Measurements from ENCODE around the gene C12orf43. TPM values are rescaled to one million over a fixed set of nuclear protein-coding genes. Genes with fewer than 3 reads are reported as not detected.

C12orf43 gene
- total RNA-seq, 1 experiment from 2014 or later = 22.1 TPM

- peaks cover 16% of the 10 kb centered on the region for H3K4me1 Mint-ChIP-seq (ENCODE audit: low read depth, unreplicated experiment)
- no peaks in the 10 kb centered on the region for H3K27me3 Mint-ChIP-seq (ENCODE audit: insufficient read depth, unreplicated experiment)
- H3K27me3 ChIP-seq (replicated peaks; ENCODE audit: control insufficient read depth, insufficient read depth, low read length) = no peaks in the 10 kb centered on the region
- no peak for DNase-seq
- peaks cover 36% of the 10 kb centered on the region for H3K4me1 ChIP-seq
- H3K9me3 Mint-ChIP-seq (ENCODE audit: unreplicated experiment) = no peaks in the 10 kb centered on the region
- no peaks in the 10 kb centered on the region for H3K9me3 ChIP-seq
- BruUV-seq (replicated peaks) = no TSS peak
- ChIA-PET CTCF (interaction anchor here (1.4 kb wide), 1 partner anchor 55 kb away, joined by 3 read pairs; no protein-coding TSS in a partner anchor), POLR2A (interaction anchor here (0.7 kb wide), 1 partner anchor 234 kb away, joined by 7 read pairs; no protein-coding TSS in a partner anchor)
- TF ChIP-seq, protein P1, sequence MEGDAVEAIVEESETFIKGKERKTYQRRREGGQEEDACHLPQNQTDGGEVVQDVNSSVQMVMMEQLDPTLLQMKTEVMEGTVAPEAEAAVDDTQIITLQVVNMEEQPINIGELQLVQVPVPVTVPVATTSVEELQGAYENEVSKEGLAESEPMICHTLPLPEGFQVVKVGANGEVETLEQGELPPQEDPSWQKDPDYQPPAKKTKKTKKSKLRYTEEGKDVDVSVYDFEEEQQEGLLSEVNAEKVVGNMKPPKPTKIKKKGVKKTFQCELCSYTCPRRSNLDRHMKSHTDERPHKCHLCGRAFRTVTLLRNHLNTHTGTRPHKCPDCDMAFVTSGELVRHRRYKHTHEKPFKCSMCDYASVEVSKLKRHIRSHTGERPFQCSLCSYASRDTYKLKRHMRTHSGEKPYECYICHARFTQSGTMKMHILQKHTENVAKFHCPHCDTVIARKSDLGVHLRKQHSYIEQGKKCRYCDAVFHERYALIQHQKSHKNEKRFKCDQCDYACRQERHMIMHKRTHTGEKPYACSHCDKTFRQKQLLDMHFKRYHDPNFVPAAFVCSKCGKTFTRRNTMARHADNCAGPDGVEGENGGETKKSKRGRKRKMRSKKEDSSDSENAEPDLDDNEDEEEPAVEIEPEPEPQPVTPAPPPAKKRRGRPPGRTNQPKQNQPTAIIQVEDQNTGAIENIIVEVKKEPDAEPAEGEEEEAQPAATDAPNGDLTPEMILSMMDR (IDR thresholded peaks at IDR 0.05; ENCODE audit: insufficient read depth in 1 of 2, low read depth in 1 of 2, low read length in 1 of 2, severe bottlenecking in 1 of 2, unreplicated experiment in 1 of 2) = no peak
- H3K4me3 ChIP-seq (ENCODE audit: low read depth, low read length) = no peak overlapping the region
- H3K36me3 ChIP-seq (ENCODE audit: control insufficient read depth, insufficient read depth, low read length) = no peaks in the 10 kb centered on the region
- no peak overlapping the region for H3K4me3 Mint-ChIP-seq (ENCODE audit: unreplicated experiment)
- H3K27ac Mint-ChIP-seq (ENCODE audit: unreplicated experiment) = no peak overlapping the region
- intact Hi-C loops (cut with micrococcal nuclease; ENCODE audit: unreplicated experiment) = no loop called here
- peaks cover 30% of the 10 kb centered on the region for H3K36me3 Mint-ChIP-seq (ENCODE audit: insufficient read depth, unreplicated experiment)
These were observed 61.1 kb downstream of the C12orf43 start for GRCh38 chr12:120955232-120955631.

DNA sequence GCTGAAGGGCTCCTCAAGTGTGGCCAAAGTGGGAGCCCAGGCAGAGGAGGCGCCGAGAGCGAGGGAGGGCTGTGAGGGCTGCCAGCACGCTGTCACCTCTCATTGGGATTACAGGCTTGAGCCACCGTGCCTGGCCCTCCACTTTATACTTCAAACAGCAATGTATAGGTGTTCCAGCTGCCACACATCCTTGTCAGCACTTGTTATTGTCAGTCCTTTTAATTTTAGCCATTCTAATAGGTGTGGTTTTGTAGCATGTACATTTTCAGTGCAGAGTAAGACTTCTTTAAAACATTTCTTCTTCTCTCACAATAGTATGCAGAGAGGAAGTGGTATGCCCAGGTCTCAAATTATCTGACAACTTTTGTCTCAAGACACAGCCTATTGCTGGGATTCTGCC, 65.5 kb downstream of the C12orf43 start:
- Mint-ChIP-seq H3K4me3 (ENCODE audit: unreplicated experiment) (no peak overlapping the region), H3K9me3 (ENCODE audit: unreplicated experiment) (no peaks in the 10 kb centered on the region), H3K27ac (ENCODE audit: unreplicated experiment) (no peak overlapping the region), H3K36me3 (ENCODE audit: insufficient read depth, unreplicated experiment) (peaks cover 6% of the 10 kb centered on the region), H3K4me1 (ENCODE audit: low read depth, unreplicated experiment) (no peaks in the 10 kb centered on the region), H3K27me3 (ENCODE audit: insufficient read depth, unreplicated experiment) (no peaks in the 10 kb centered on the region)
- BruUV-seq (replicated peaks) = no TSS peak
- CTCF ChIA-PET = no interaction called here
- H3K4me1 ChIP-seq = peaks cover 1% of the 10 kb centered on the region
- intact Hi-C loops (cut with micrococcal nuclease; ENCODE audit: unreplicated experiment) = no loop called here
- H3K36me3 ChIP-seq (ENCODE audit: control insufficient read depth, insufficient read depth, low read length) = no peaks in the 10 kb centered on the region
- POLR2A ChIA-PET = no interaction called here
- TF ChIP-seq, protein P1 (IDR thresholded peaks at IDR 0.05; ENCODE audit: insufficient read depth in 1 of 2, low read depth in 1 of 2, low read length in 1 of 2, severe bottlenecking in 1 of 2, unreplicated experiment in 1 of 2) = no peak
- H3K9me3 ChIP-seq = no peaks in the 10 kb centered on the region
- no peaks in the 10 kb centered on the region for H3K27me3 ChIP-seq (replicated peaks; ENCODE audit: control insufficient read depth, insufficient read depth, low read length)
- H3K4me3 ChIP-seq (ENCODE audit: low read depth, low read length) = no peak overlapping the region
- DNase-seq = no peak

Other genes starting within 250 kb of the C12orf43 start
- 63.4 and 65.6 TPM in 2 replicates for gene SPPL3, start 112.1 kb downstream of the C12orf43 start, total RNA-seq (2022)
- gene HNF1A, start 37.9 kb downstream of the C12orf43 start, total RNA-seq (2022) = 37.1 and 41.2 TPM in 2 replicates
- gene OASL, start 22.8 kb upstream of the C12orf43 start, total RNA-seq (2022) = 0.11 and 0.35 TPM in 2 replicates
- gene P2RX7, start 116.4 kb upstream of the C12orf43 start, total RNA-seq (2022) = not detected in 2 replicates
- gene P2RX4, start 193.6 kb upstream of the C12orf43 start, total RNA-seq (2022) = 40.4 and 44.7 TPM in 2 replicates

Data from Caco-2 (cell line).